HepG2 (cell line): ENCODE measurements around the gene PRCD. TPM values are rescaled to one million over a fixed set of nuclear protein-coding genes. Genes with fewer than 3 reads are reported as not detected.

Source experiments
- ARHGAP35 ChIP-seq: sonication (generic); formaldehyde crosslinking; IDR thresholded peaks from 2 replicates; pipeline ENCODE4 v1.9.0; 2022; ENCODE audit warnings: mild to moderate bottlenecking, inconsistent platforms, moderate library complexity, missing genetic modification reagents, borderline replicate concordance
- CREBL2 ChIP-seq: sonication (generic); formaldehyde crosslinking; IDR thresholded peaks from 2 replicates; pipeline ENCODE4 v1.8.1; 2023; ENCODE audit warnings: missing genetic modification reagents, mild to moderate bottlenecking, borderline replicate concordance
- DMTF1 ChIP-seq: sonication (generic); formaldehyde crosslinking; IDR thresholded peaks from 2 replicates; pipeline ENCODE4 v1.4.0; 2020; ENCODE audit warnings: mild to moderate bottlenecking, missing genetic modification reagents
- DR1 ChIP-seq: sonication (generic); formaldehyde crosslinking; IDR thresholded peaks from 2 replicates; pipeline ENCODE4 v1.8.0; 2021; ENCODE audit warnings: mild to moderate bottlenecking, missing genetic modification reagents, inconsistent platforms
- ELF1 ChIP-seq: sonication (generic); formaldehyde crosslinking; IDR thresholded peaks from 2 replicates; pipeline ENCODE4 v1.4.0; 2020; ENCODE audit warnings: missing genetic modification reagents
- KLF9 ChIP-seq: IDR thresholded peaks from 2 replicates; pipeline ENCODE4 v1.6.1; 2016; ENCODE audit warnings: low read depth
- KMT2A ChIP-seq: sonication (generic); formaldehyde crosslinking; IDR thresholded peaks from 2 replicates; pipeline ENCODE4 v1.4.0; 2020; ENCODE audit warnings: missing genetic modification reagents
- MXD4 ChIP-seq: IDR thresholded peaks from 2 replicates; pipeline ENCODE4 v1.6.1; 2016; ENCODE audit warnings: mild to moderate bottlenecking, missing biosample characterization, missing genetic modification reagents
- PHF8 ChIP-seq: sonication (generic); formaldehyde crosslinking; IDR thresholded peaks from 2 replicates; pipeline ENCODE4 v1.5.0; 2020; ENCODE audit warnings: missing genetic modification reagents
- PRDM10 ChIP-seq: sonication (generic); formaldehyde crosslinking; IDR thresholded peaks from 2 replicates; pipeline ENCODE4 v1.4.0; 2020; ENCODE audit warnings: low read depth, missing genetic modification reagents
- SP1 ChIP-seq, 2 experiments: fragments of 450-650 bp in 1 of 2; sonication (generic) in 1 of 2; formaldehyde crosslinking in 1 of 2; IDR thresholded peaks; 2 replicates each; pipeline versions ENCODE4 v1.4.0 to v1.6.1; 2016 to 2020; ENCODE audit warnings: missing genetic modification reagents in 1 of 2
- TAF15 ChIP-seq: fragments of 200-400 bp; formaldehyde crosslinking; IDR thresholded peaks from one replicate; pipeline ENCODE4 v1.6.1; 2018; ENCODE audit warnings: mild to moderate bottlenecking, low read depth, low read length; ENCODE audit not compliant: poor library complexity, severe bottlenecking
- ZFP91 ChIP-seq: sonication (generic); formaldehyde crosslinking; IDR thresholded peaks from 2 replicates; pipeline ENCODE4 v1.9.0; 2022; ENCODE audit warnings: missing genetic modification reagents, mild to moderate bottlenecking, borderline replicate concordance
- ZFX ChIP-seq: sonication (generic); formaldehyde crosslinking; IDR thresholded peaks from 2 replicates; pipeline ENCODE4 v1.4.0; 2020; ENCODE audit warnings: mild to moderate bottlenecking, low read depth, missing genetic modification reagents, moderate library complexity
- ZKSCAN5 ChIP-seq: sonication (generic); formaldehyde crosslinking; IDR thresholded peaks from 2 replicates; pipeline ENCODE4 v1.5.1; 2020; ENCODE audit warnings: mild to moderate bottlenecking, missing genetic modification reagents
- ZNF296 ChIP-seq: sonication (generic); formaldehyde crosslinking; conservative IDR thresholded peaks from 2 replicates; pipeline ENCODE4 v1.5.0; 2020; ENCODE audit warnings: mild to moderate bottlenecking, missing genetic modification reagents
- ZNF501 ChIP-seq: sonication (generic); formaldehyde crosslinking; IDR thresholded peaks from 2 replicates; pipeline ENCODE4 v1.5.1; 2020; ENCODE audit warnings: mild to moderate bottlenecking, moderate library complexity, missing genetic modification reagents
- ZNF616 ChIP-seq: sonication (generic); formaldehyde crosslinking; IDR thresholded peaks from 2 replicates; pipeline ENCODE4 v1.5.0; 2020; ENCODE audit warnings: low read depth, mild to moderate bottlenecking, missing genetic modification reagents
- ZNF766 ChIP-seq: sonication (generic); formaldehyde crosslinking; IDR thresholded peaks from 2 replicates; pipeline ENCODE4 v1.5.0; 2020; ENCODE audit warnings: missing genetic modification reagents, borderline replicate concordance
- ZNF780A ChIP-seq: sonication (generic); formaldehyde crosslinking; IDR thresholded peaks from 2 replicates; pipeline ENCODE4 v1.8.0; 2022; ENCODE audit warnings: mild to moderate bottlenecking, missing genetic modification reagents, moderate library complexity
- polyA plus RNA-seq, 8 experiments: library from polyadenylated mRNA; depleted of rRNA in 3 of 8; stranded (reverse) in 7 of 8; unstranded in 1 of 8; fragments of >200 nt; fragmentation: Illumina TruSeq in 4 of 8; extraction: Trizol in 4 of 8; gene quantifications; 2 replicates each; pipeline versions ENCODE4 v1.2.1 to v1.2.3, GENCODE V29; 2011 to 2016; ENCODE audit warnings: low read depth in 4 of 8, missing spikeins in 1 of 8, mixed read lengths in 1 of 8; ENCODE audit not compliant: insufficient read depth in 1 of 8
- total RNA-seq, 5 experiments: library from RNA; depleted of rRNA; stranded (reverse); fragments of >200 nt; fragmentation: Illumina TruSeq; extraction: Trizol; gene quantifications; 2 replicates each; pipeline ENCODE4 v1.2.3, GENCODE V29; 2016; ENCODE audit warnings: low read depth in 1 of 5

PRCD gene
- total and polyA plus RNA-seq, 2 of the 13 experiments (the other 11 are each of a cell fraction or from before 2014, with no cell fraction given) = 0.51 TPM; not detected in 1

GRCh38 chr17:76501827-76502307 is 38.0 kb upstream of the PRCD start (continued):
- TF ChIP-seq ZNF766 (no peak), ZFX (CRISPR knock-in tag) (peak; percentile 64), DR1 (CRISPR knock-in tag) (no peak), CREBL2 (0 out of 2 replicates have a peak, but pooled peaks have one; percentile 61), KLF9 (CRISPR knock-in tag) (no peak), ARHGAP35 (CRISPR knock-in tag) (0 out of 2 replicates have a peak, but pooled peaks have one; percentile 50), SP1 (IDR thresholded peaks at IDR 0.05) (no peak), SP1 (CRISPR knock-in tag; IDR thresholded peaks at IDR 0.05) (0 out of 2 replicates have a peak, but pooled peaks have one; percentile 0), ZFP91 (peak; percentile 70; the same call in 1 of the 2 replicates), KMT2A (CRISPR knock-in tag) (no peak), ZNF501 (CRISPR knock-in tag) (peak; percentile 55; the same call in 1 of the 2 replicates), MXD4 (CRISPR knock-in tag) (no peak), PHF8 (CRISPR knock-in tag) (peak; percentile 46; the same call in 1 of the 2 replicates), DMTF1 (CRISPR knock-in tag) (no peak), ZNF616 (CRISPR knock-in tag) (0 out of 2 replicates have a peak, but pooled peaks have one; percentile 25), ELF1 (CRISPR knock-in tag) (no peak), PRDM10 (CRISPR knock-in tag) (no peak), TAF15 (no peak), ZKSCAN5 (no peak), ZNF296 (CRISPR knock-in tag) (0 out of 2 replicates have a peak, but pooled peaks have one; percentile 65), ZNF780A (CRISPR knock-in tag) (no peak)
